ENCODE results near the gene WDR41. TPM values are rescaled to one million over a fixed set of nuclear protein-coding genes. Genes with fewer than 3 reads are reported as not detected.

WDR41 gene
- total RNA-seq, 2 donors from 2014 or later: 6.1 to 7.5 TPM

- peaks cover 11% of the 10 kb centered on the region for H3K36me3 Mint-ChIP-seq (ENCODE audit: low read depth)
- no peak for ATAC-seq
- H3K4me3 Mint-ChIP-seq: no peak overlapping the region
- H3K9me3 ChIP-seq (ENCODE audit: control insufficient read depth, low read length, poor library complexity, severe bottlenecking): no peaks in the 10 kb centered on the region
- no peaks in the 10 kb centered on the region for H3K27me3 Mint-ChIP-seq
- no peaks in the 10 kb centered on the region for H3K4me1 Mint-ChIP-seq
- H3K27ac Mint-ChIP-seq: no peak overlapping the region
- DNase-seq: no peak
Observed at GRCh38 chr5:77431719-77432118, 60.4 kb downstream of the WDR41 start.

GRCh38 chr5:77431286-77431685, 60.8 kb downstream of the WDR41 start:
- no peak for DNase-seq
- H3K36me3 Mint-ChIP-seq (ENCODE audit: low read depth): peaks cover 11% of the 10 kb centered on the region

GRCh38 chr5:77430726-77431125, 61.4 kb downstream of the WDR41 start:
- H3K4me1 Mint-ChIP-seq: no peaks in the 10 kb centered on the region
- no peaks in the 10 kb centered on the region for H3K27me3 Mint-ChIP-seq
- DNase-seq (no peak), ATAC-seq (no peak)
- peaks cover 11% of the 10 kb centered on the region for H3K36me3 Mint-ChIP-seq (ENCODE audit: low read depth)
- no peak overlapping the region for H3K4me3 Mint-ChIP-seq
- no peaks in the 10 kb centered on the region for H3K9me3 ChIP-seq (ENCODE audit: control insufficient read depth, low read length, poor library complexity, severe bottlenecking)
- no peak overlapping the region for H3K27ac Mint-ChIP-seq

More at GRCh38 chr5:77431286-77431685, 60.8 kb downstream of the WDR41 start:
- H3K4me3 Mint-ChIP-seq: no peak overlapping the region
- no peak for ATAC-seq
- H3K9me3 ChIP-seq (ENCODE audit: control insufficient read depth, low read length, poor library complexity, severe bottlenecking): no peaks in the 10 kb centered on the region
- H3K27me3 Mint-ChIP-seq: no peaks in the 10 kb centered on the region
- H3K4me1 Mint-ChIP-seq: no peaks in the 10 kb centered on the region
- no peak overlapping the region for H3K27ac Mint-ChIP-seq

GRCh38 chr5:77428526-77428925, 63.6 kb downstream of the WDR41 start:
- Mint-ChIP-seq H3K4me3 (no peak overlapping the region), H3K27me3 (no peaks in the 10 kb centered on the region)

GRCh38 chr5:77427998-77428397, 64.1 kb downstream of the WDR41 start:
- no peaks in the 10 kb centered on the region for H3K4me1 Mint-ChIP-seq
- H3K4me3 Mint-ChIP-seq: no peak overlapping the region
- no peak for ATAC-seq
- no peak for DNase-seq
- H3K36me3 Mint-ChIP-seq (ENCODE audit: low read depth): peaks cover 2% of the 10 kb centered on the region
- H3K27ac Mint-ChIP-seq: no peak overlapping the region
- no peaks in the 10 kb centered on the region for H3K9me3 ChIP-seq (ENCODE audit: control insufficient read depth, low read length, poor library complexity, severe bottlenecking)
- H3K27me3 Mint-ChIP-seq: no peaks in the 10 kb centered on the region

More at GRCh38 chr5:77428526-77428925, 63.6 kb downstream of the WDR41 start:
- H3K9me3 ChIP-seq (ENCODE audit: control insufficient read depth, low read length, poor library complexity, severe bottlenecking): no peaks in the 10 kb centered on the region
- no peaks in the 10 kb centered on the region for H3K4me1 Mint-ChIP-seq
- H3K27ac Mint-ChIP-seq: no peak overlapping the region
- H3K36me3 Mint-ChIP-seq (ENCODE audit: low read depth): peaks cover 2% of the 10 kb centered on the region
- ATAC-seq: no peak
- no peak for DNase-seq

- H3K36me3 Mint-ChIP-seq (ENCODE audit: low read depth): peaks cover 2% of the 10 kb centered on the region
- no peaks in the 10 kb centered on the region for H3K27me3 Mint-ChIP-seq
- H3K27ac Mint-ChIP-seq: no peak overlapping the region
- ATAC-seq (no peak), DNase-seq (no peak)
- no peak overlapping the region for H3K4me3 Mint-ChIP-seq
- no peaks in the 10 kb centered on the region for H3K4me1 Mint-ChIP-seq
- no peaks in the 10 kb centered on the region for H3K9me3 ChIP-seq (ENCODE audit: control insufficient read depth, low read length, poor library complexity, severe bottlenecking)
Observed at GRCh38 chr5:77426670-77427069, 65.4 kb downstream of the WDR41 start.

- no peak overlapping the region for H3K27ac Mint-ChIP-seq
- no peaks in the 10 kb centered on the region for H3K9me3 ChIP-seq (ENCODE audit: control insufficient read depth, low read length, poor library complexity, severe bottlenecking)
- no peak for ATAC-seq
- H3K27me3 Mint-ChIP-seq: peaks cover 2% of the 10 kb centered on the region
- no peak overlapping the region for H3K4me3 Mint-ChIP-seq
- H3K36me3 Mint-ChIP-seq (ENCODE audit: low read depth): peaks cover 2% of the 10 kb centered on the region
- H3K4me1 Mint-ChIP-seq: no peaks in the 10 kb centered on the region
- DNase-seq: no peak
Observed at GRCh38 chr5:77425998-77426659, 66.0 kb downstream of the WDR41 start.

- Mint-ChIP-seq H3K27me3 (peaks cover 9% of the 10 kb centered on the region), H3K4me1 (no peaks in the 10 kb centered on the region), H3K4me3 (no peak overlapping the region), H3K27ac (no peak overlapping the region), H3K36me3 (ENCODE audit: low read depth) (peaks cover 2% of the 10 kb centered on the region)
- no peak for DNase-seq
- no peaks in the 10 kb centered on the region for H3K9me3 ChIP-seq (ENCODE audit: control insufficient read depth, low read length, poor library complexity, severe bottlenecking)
- ATAC-seq: no peak
Observed at GRCh38 chr5:77425420-77425819, 66.7 kb downstream of the WDR41 start.

GRCh38 chr5:77424921-77425320, 67.2 kb downstream of the WDR41 start:
- Mint-ChIP-seq H3K27me3 (peaks cover 10% of the 10 kb centered on the region), H3K4me3 (no peak overlapping the region), H3K27ac (no peak overlapping the region), H3K36me3 (ENCODE audit: low read depth) (peaks cover 2% of the 10 kb centered on the region), H3K4me1 (no peaks in the 10 kb centered on the region)
- ATAC-seq (no peak), DNase-seq (no peak)
- no peaks in the 10 kb centered on the region for H3K9me3 ChIP-seq (ENCODE audit: control insufficient read depth, low read length, poor library complexity, severe bottlenecking)

- no peak for DNase-seq
- Mint-ChIP-seq H3K4me1 (no peaks in the 10 kb centered on the region), H3K27me3 (peaks cover 25% of the 10 kb centered on the region), H3K36me3 (ENCODE audit: low read depth) (no peaks in the 10 kb centered on the region), H3K4me3 (no peak overlapping the region), H3K27ac (no peak overlapping the region)
- no peak for ATAC-seq
- no peaks in the 10 kb centered on the region for H3K9me3 ChIP-seq (ENCODE audit: control insufficient read depth, low read length, poor library complexity, severe bottlenecking)
Observed at GRCh38 chr5:77423022-77423750, 68.9 kb downstream of the WDR41 start.

GRCh38 chr5:77420940-77421339, 71.2 kb downstream of the WDR41 start:
- no peaks in the 10 kb centered on the region for H3K9me3 ChIP-seq (ENCODE audit: control insufficient read depth, low read length, poor library complexity, severe bottlenecking)
- Mint-ChIP-seq H3K36me3 (ENCODE audit: low read depth) (no peaks in the 10 kb centered on the region), H3K4me3 (no peak overlapping the region), H3K4me1 (peaks cover under 1% of the 10 kb centered on the region), H3K27ac (peak overlapping the region; percentile 53), H3K27me3 (peaks cover 40% of the 10 kb centered on the region)
- ATAC-seq: no peak
- DNase-seq: no peak

GRCh38 chr5:77419644-77420582, 72.2 kb downstream of the WDR41 start:
- Mint-ChIP-seq H3K4me1 (peaks cover 2% of the 10 kb centered on the region), H3K36me3 (ENCODE audit: low read depth) (no peaks in the 10 kb centered on the region), H3K4me3 (no peak overlapping the region), H3K27ac (no peak overlapping the region), H3K27me3 (peaks cover 40% of the 10 kb centered on the region)
- no peak for DNase-seq
- no peak for ATAC-seq
- H3K9me3 ChIP-seq (ENCODE audit: control insufficient read depth, low read length, poor library complexity, severe bottlenecking): no peaks in the 10 kb centered on the region
